ENCODE results near the gene FOXB1.
A peak's percentile ranks its signal among the peaks of the same experiment; 100 is the strongest.

Gene FOXB1

DNA sequence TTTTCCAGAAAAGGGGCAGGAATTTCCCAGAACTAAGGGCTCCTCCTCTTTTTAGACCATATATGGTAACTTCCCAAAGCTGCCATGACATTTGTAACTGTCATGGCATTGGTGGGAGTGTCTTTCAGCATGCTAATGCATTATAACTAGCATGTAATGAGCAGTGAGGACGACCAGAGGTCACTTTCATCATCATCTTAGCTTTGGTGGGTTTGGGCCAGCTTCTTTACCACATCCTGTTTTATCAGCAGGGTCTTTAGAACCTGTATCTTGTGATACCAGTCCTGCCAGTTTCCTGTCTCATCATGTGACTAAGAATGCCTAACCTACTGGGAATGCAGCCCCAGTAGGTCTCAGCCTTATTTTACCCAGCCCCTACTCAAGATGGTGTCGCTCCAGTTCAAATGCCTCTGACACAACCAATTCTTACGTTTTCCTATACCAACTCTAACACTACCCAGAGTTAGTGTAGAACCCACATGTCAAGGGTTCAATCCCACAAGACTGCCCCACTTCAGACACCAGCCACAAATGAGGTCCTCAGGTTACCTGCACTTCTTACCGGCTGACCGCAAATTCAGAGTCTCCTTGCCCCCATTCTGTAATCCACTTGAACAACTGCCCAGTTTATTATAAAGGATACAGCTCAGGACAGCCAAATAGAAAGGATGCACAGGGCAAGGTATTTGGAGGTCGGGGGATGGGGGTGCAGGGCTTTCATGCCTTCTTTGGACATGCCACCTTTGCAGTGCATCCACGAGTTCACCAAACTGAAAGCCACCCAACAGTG, 17.7 kb downstream of the FOXB1 start:
- DNase-seq = no peak

DNA sequence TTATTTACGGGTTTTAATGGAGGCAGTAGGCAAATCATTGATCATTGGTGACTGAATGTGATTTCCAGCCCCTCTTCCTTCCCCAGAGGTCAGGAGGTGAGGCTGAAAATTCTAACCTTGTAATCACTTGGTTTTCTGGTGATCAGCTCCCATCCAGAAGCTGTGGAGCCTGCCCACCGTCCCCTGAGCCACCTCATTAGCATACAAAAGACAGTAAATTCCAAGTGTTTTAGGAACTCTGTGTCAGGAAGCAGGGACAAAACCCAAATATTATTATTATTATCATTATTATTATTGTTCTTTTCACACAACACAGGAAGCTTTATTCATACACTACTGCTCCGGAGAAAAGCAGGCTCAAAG, 18.2 kb downstream of the FOXB1 start:
- DNase-seq = no peak

DNA sequence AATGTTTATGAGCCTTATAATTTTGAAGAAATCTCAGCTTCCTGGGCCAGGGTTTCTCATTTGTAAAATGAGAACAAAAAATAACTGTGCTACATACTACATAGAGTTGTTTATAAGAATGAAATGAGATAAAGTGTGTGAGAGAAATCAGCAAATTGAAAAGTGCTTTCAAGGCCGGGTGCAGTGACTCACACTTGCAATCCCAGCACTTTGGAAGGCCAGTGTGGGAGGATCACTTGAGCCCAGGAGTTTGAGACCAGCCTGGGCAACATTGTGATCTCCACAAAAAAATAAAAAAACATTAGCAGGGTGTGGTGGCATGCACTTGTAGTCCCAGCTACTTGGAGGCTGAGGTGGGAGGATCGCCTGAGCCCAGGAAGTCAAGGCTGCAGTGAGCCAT, 22.4 kb downstream of the FOXB1 start:
- no peak for DNase-seq

GRCh38 chr15:60035344-60035743, 31.2 kb downstream of the FOXB1 start:
- no peak for DNase-seq

DNA sequence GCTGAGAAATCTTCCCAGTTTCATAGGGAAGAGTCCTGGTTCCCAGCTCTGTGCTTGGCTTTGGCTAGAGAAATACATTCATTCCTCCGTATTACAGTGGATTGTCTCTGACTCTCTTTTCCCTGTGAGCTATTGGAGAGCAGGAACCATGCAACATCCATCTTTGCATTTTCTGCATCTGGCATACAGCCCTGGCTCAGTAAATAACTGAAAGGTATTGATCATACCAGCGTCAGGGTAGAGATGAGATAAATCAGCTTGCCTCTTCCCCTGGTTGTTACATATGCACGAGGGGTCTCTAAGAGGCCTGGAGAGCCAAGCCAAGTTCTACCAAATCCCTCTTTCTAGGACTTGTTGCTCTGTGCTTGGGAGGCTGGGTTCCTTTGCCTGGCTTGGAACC, 35.2 kb downstream of the FOXB1 start:
- no peak for DNase-seq

DNA sequence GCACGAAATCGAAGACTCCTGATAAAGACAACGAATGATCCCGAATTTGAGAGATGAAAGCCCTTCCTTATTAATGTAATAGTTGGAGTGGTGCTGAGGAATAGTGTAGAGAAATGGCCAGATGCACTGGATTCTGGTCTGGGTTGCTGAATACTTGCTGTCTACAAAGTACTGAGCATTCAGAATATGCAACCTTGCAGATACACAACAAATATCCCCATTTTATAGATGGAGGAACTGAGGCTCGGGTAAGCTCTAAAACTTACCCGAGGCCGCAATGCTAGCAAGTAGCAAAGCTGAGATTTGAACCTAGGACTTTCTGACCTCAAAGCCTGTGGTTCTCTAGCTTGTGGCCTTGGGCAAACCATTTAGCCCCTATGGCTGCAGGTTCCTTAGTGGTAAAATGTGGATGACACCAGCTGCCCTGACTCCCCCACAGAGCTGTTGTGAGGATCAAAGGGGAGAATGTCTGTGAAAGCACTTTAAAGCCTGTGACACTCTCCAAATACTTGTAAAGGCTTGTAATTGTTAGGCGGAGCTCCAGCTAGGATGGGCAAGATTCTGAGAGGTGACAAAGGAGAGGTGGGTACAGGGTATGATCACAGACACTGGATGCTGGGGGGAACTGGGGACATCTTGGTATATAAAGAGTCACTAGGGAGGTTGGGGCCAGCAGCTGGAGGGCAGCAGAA, 39.8 kb downstream of the FOXB1 start:
- DNase-seq = no peak

DNA sequence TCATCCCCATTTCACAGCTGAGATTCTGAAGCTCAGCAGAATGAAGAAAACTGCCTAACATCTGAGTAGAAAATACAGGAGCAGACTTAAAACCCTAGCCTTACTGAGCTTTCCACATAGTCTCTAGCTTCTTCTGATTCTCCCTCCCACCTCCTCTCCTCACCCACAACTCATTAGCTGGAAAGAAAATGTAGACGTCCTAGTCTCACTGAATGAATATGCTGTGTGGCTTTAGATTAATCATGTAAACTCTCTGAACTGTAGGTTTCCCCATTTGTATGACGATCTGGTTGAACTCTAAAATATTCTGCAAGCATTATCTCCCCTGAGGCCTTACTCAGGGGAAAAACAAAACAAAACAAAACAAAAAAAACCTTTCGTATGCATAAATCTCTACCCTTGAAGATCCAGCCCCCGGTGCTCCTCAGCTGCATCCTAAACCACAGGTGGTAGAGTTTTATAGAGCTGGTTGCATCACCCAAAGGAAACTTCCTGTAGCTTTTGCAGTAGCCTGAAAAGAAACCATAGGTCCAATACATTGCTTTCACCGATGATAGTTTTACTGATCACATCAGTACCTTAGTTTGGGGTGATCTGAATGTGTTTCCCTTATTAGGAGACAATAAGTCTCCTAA, 40.6 kb downstream of the FOXB1 start:
- peak; percentile 8 for DNase-seq

GRCh38 chr15:60047701-60048100, 43.6 kb downstream of the FOXB1 start:
- DNase-seq = no peak

GRCh38 chr15:60049948-60050347, 45.8 kb downstream of the FOXB1 start:
- no peak for DNase-seq

GRCh38 chr15:60052796-60053195, 48.7 kb downstream of the FOXB1 start:
- DNase-seq = no peak

DNA sequence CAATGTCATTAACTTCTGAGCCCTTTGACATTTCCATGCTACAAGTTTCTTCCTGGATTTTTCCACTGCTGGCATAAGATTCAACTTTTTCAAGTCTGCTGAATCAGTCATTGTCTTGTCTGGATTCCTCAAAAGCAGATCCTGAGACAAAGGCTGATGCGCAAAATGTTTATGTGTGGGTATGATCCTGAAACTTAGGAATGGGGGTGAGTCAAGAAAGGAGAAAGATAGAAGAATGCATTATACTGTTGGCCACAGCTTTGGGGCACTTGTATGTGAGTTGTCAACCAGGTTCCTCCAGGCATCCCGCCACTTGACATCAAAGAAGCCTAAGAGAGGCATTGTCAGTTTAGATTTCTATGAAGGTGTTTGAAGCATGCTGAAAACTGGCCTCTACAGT, 50.4 kb downstream of the FOXB1 start:
- no peak for DNase-seq
